Heart right ventricle (tissue), 16 donors: ENCODE results near the gene IL17C. TPM values are rescaled to one million over a fixed set of nuclear protein-coding genes. Genes with fewer than 3 reads are reported as not detected.
A peak's percentile ranks its signal among the peaks of the same experiment; 100 is the strongest.

Experiments used
- ATAC-seq, 8 donors: fragments of 200-7000 bp; cut with Tn5 transposase; one replicate each; pipeline ENCODE4 v1.9.1; 2020; ENCODE audit warnings: mild to moderate bottlenecking in 8 of 8, moderate library complexity in 8 of 8, moderate number of reproducible peaks in 1 of 8
- DNase-seq, 2 donors: peaks; one replicate each; pipeline ENCODE4 v3.0.0-alpha.2; 2020
- H3K27ac ChIP-seq, 10 donors: fragments of 200-600 bp; sonication (generic) in 2 of 10; one replicate each; pipeline versions ENCODE4 v1.5.0 to v1.8.0; 2020 to 2022; ENCODE audit warnings: mild to moderate bottlenecking in 3 of 10
- H3K27me3 ChIP-seq, 7 donors: fragments of 200-600 bp; one replicate each; pipeline ENCODE4 v1.8.0; 2021 to 2022; ENCODE audit warnings: mild to moderate bottlenecking in 2 of 7
- H3K36me3 ChIP-seq, 9 donors: fragments of 200-600 bp; sonication (generic) in 1 of 9; one replicate each; pipeline versions ENCODE4 v1.5.0 to v1.8.0; 2020 to 2022; ENCODE audit warnings: mild to moderate bottlenecking in 2 of 9
- H3K4me1 ChIP-seq, 9 donors: fragments of 200-600 bp; sonication (generic) in 1 of 9; one replicate each; pipeline versions ENCODE4 v1.5.0 to v1.8.0; 2020 to 2022; ENCODE audit warnings: mild to moderate bottlenecking in 4 of 9
- H3K4me3 ChIP-seq, 10 donors: fragments of 200-600 bp; sonication (generic) in 2 of 10; one replicate each; pipeline versions ENCODE4 v1.5.0 to v1.8.0; 2020 to 2022; ENCODE audit warnings: mild to moderate bottlenecking in 7 of 10, moderate library complexity in 2 of 10
- H3K9me3 ChIP-seq, 11 donors: fragments of 200-600 bp in 10 of 11; sonication (generic) in 2 of 11; one replicate each; pipeline versions ENCODE4 v1.5.0 to v1.8.0; 2013 to 2022; ENCODE audit warnings: mild to moderate bottlenecking in 2 of 11, control low read depth in 1 of 11, moderate library complexity in 1 of 11
- WGBS, 2 donors: extraction: QIAGEN DNeasy Blood & Tissue Kit; methylation state at CpG; one replicate each; pipeline ENCODE4 v1.1.7; 2013; ENCODE audit warnings: inconsistent platforms in 1 of 2; 5-methylcytosine and 5-hydroxymethylcytosine counted together
- intact Hi-C, 10 donors: fragments of 100-400 bp; cut with DNase I; formaldehyde crosslinking; loops; one replicate each; pipeline versions ENCODE4 v1.11.1 to v1.14.2; 2022
- polyA plus RNA-seq, 2 donors: library from polyadenylated mRNA; stranded (reverse); fragments of 200-250 nt; gene quantifications; one replicate each; pipeline ENCODE4 v1.2.3, GENCODE V29; 2013
- total RNA-seq, 10 donors: library from RNA; stranded (reverse); fragmentation: NEBNext Ultra II Directional in 3 of 10; extraction: Animal tissue kit (Norgen Biotek cat#: 25700) in 3 of 10; gene quantifications; one replicate each; pipeline versions ENCODE4 v1.2.1 to v1.2.4, GENCODE V29; 2021 to 2023
- TF ChIP-seq, protein P1 (sequence below), 9 donors: fragments of 200-600 bp; sonication (generic) in 2 of 9; IDR thresholded peaks; one replicate each; pipeline versions ENCODE4 v1.5.0 to v1.8.0; 2021 to 2022; ENCODE audit warnings: antibody characterized with exemption in 9 of 9, mild to moderate bottlenecking in 5 of 9, moderate library complexity in 1 of 9
- donor health status: Arrhythmogenic right ventricular cardiomyopathy.
- donor health status: ischemic (EF 13 %, LVEDD 7.1; RV severe dilation, severe dysfunction).
- donor health status: healthy with polysubstance abuse.
- donor health status: DM: no; HTN: yes; CAD: no.
- donor health status: DM: no; HTN: no; CAD: no.
- donor health status: ischemic (EF 25% LVEDD 6.9; RV normal size, moderate dysfunction).
- donor health status: ischemic (EF 25% LVEDD 5.7; RV mildly dilated, moderate dysfunction).
- donor health status: healthy.
- donor health status: DM: yes; HTN: yes; CAD: no.
- donor health status: Ischemic cardiomyopathy.
- donor health status: ischemic (EF 35%, LVEDD 5.7; RV mildly dilated, moderate dysfunction).
- donor health status: nonischemic (EF 11% LVEDD 7.7; RV severe dilation, severe dysfunction).
- donor health status: DM: yes; HTN: yes; CAD: no.
- donor health status: PGD.
- donor health status: ischemic (EF 29% LVEDD 5.4; RV normal size, mild dysfunction).
- donor health status: nonischemic (EF 23%, LVEDD 6.1; RV moderate dilation, normal function).

IL17C gene
- total and polyA plus RNA-seq, 12 donors = not detected

- no peaks in the 10 kb centered on the region for H3K27me3 ChIP-seq
- H3K4me1 ChIP-seq = peaks cover 0 to 16% (median 3%) of the 10 kb centered on the region in 9 donors
- H3K4me3 ChIP-seq = no peak overlapping the region
- ATAC-seq (no peak), DNase-seq (no peak)
- peaks cover 0 to 95% (median 38%) of the 10 kb centered on the region in 9 donors for H3K36me3 ChIP-seq
- H3K27ac ChIP-seq = no peak overlapping the region
- WGBS, 2 donors = 91 to 95% methylated on average over 6 of the region's 6 CpGs
- intact Hi-C loops = no loop called here
- TF ChIP-seq, protein P1, sequence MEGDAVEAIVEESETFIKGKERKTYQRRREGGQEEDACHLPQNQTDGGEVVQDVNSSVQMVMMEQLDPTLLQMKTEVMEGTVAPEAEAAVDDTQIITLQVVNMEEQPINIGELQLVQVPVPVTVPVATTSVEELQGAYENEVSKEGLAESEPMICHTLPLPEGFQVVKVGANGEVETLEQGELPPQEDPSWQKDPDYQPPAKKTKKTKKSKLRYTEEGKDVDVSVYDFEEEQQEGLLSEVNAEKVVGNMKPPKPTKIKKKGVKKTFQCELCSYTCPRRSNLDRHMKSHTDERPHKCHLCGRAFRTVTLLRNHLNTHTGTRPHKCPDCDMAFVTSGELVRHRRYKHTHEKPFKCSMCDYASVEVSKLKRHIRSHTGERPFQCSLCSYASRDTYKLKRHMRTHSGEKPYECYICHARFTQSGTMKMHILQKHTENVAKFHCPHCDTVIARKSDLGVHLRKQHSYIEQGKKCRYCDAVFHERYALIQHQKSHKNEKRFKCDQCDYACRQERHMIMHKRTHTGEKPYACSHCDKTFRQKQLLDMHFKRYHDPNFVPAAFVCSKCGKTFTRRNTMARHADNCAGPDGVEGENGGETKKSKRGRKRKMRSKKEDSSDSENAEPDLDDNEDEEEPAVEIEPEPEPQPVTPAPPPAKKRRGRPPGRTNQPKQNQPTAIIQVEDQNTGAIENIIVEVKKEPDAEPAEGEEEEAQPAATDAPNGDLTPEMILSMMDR (IDR thresholded peaks at IDR 0.05) = no peak
- H3K9me3 ChIP-seq = no peaks in the 10 kb centered on the region
Observed at GRCh38 chr16:88610080-88610479, 28.3 kb upstream of the IL17C start.

GRCh38 chr16:88610909-88611812, 27.2 kb upstream of the IL17C start:
- 78 to 86% methylated on average over 49 of the region's 49 CpGs for WGBS, 2 donors
- no peak overlapping the region for H3K27ac ChIP-seq
- DNase-seq (no peak), ATAC-seq (no peak)
- TF ChIP-seq, protein P1 (IDR thresholded peaks at IDR 0.05) = no peak
- peaks cover 0 to 91% (median 38%) of the 10 kb centered on the region in 9 donors for H3K36me3 ChIP-seq
- H3K9me3 ChIP-seq = no peaks in the 10 kb centered on the region
- peaks cover 1 to 20% (median 6%) of the 10 kb centered on the region in 9 donors for H3K4me1 ChIP-seq
- no peak overlapping the region for H3K4me3 ChIP-seq
- H3K27me3 ChIP-seq = no peaks in the 10 kb centered on the region
- intact Hi-C loops = no loop called here

DNA sequence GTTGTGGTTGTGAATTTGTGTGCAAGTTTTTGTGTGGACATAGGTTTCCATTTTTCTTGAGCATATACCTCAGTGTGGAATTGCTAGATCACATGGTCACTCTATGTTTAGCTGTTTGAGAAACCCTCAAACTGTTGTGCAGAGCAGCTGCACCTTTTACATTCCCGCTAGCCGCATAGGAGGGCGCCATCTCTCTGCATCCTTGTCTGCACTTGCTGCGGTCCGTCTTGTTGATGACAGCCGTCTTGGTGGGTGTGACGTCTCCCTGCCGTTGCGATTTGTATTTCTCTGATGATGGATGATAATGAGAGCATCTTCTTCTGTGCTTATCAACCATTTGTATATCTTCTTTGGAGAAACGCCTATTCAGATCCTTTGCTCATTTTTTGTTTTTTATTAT, 25.1 kb upstream of the IL17C start:
- Histone ChIP-seq H3K9me3 (no peaks in the 10 kb centered on the region), H3K36me3 (peaks cover 0 to 88% (median 29%) of the 10 kb centered on the region in 9 donors), H3K27me3 (no peaks in the 10 kb centered on the region), H3K4me1 (peaks cover 3 to 26% (median 14%) of the 10 kb centered on the region in 9 donors), H3K4me3 (no peak overlapping the region), H3K27ac (no peak overlapping the region)
- intact Hi-C loops = no loop called here
- DNase-seq = no peak
- 80 to 82% methylated on average over 10 of the region's 10 CpGs for WGBS, 2 donors
- no peak for ATAC-seq
- TF ChIP-seq, protein P1 (IDR thresholded peaks at IDR 0.05) = no peak

DNA sequence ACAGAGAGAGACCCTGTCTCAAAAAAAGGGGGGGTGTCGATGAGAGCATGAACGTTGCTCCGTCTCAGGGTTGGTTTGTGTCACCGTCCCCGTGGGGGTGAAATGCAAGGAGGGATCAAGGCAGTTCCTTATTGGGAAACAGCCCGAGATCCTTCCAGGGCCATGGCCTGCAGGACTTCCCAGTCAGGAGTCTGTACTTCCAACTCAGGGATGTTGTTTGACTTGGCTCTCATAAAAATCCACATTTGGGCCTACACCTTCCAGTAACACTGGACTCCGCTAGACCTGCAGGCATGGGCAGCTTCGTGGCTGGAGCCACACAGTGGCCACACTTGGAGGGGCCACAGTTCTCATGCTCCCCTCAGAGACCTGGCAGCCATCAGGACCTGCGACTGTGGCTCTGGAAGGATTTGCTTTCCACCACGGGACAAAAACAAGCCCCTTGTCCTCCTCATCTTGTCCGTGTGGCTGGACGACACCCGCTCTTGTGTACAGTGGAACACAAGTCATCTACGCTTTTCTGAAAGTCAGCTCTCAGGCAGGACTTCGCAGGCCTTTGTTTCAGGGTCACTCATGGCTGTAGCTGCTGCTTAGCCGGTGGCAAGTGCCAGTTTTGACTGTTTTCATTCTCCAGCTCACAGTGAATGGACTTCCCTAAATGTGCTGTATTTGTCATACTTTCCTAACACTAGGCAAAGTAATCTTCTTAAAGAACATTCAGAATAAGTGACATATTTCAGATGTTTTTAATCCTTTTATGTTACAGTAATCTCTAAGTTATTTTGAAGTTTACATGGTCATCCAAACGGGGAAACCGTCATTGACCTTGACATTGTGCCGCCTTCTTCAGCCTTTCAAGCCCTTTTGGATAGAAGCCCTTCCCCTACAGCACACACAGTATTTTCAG, 24.2 kb upstream of the IL17C start:
- H3K4me3 ChIP-seq = no peak overlapping the region
- TF ChIP-seq, protein P1 (IDR thresholded peaks at IDR 0.05) = no peak
- peak overlapping the region in 1 of 10 donors; percentile 59 for H3K27ac ChIP-seq
- intact Hi-C loops = no loop called here
- peaks cover 0 to 87% (median 26%) of the 10 kb centered on the region in 9 donors for H3K36me3 ChIP-seq
- no peaks in the 10 kb centered on the region for H3K27me3 ChIP-seq
- ATAC-seq (no peak), DNase-seq (no peak)
- H3K9me3 ChIP-seq = no peaks in the 10 kb centered on the region
- peaks cover 3 to 34% (median 21%) of the 10 kb centered on the region in 9 donors for H3K4me1 ChIP-seq
- 80 to 81% methylated on average over 19 of the region's 19 CpGs for WGBS, 2 donors
